Esophagus muscularis mucosa (tissue), 4 donors: ENCODE results near the gene PRAMEF20.
"Not testable (repeated sequence)": the region's sequence is repeated elsewhere in the genome, so short reads cannot be mapped to it uniquely, and the experiment has no call there.

Source experiments
- CTCF ChIP-seq, 3 experiments: fragments of 200-600 bp in 2 of 3; fragments of 450-650 bp in 1 of 3; sonication (generic) in 2 of 3; IDR thresholded peaks; one replicate each; pipeline ENCODE4 v1.5.1; 2017 to 2019; ENCODE audit warnings: antibody characterized with exemption in 3 of 3, mild to moderate bottlenecking in 2 of 3, moderate library complexity in 1 of 3
- EP300 ChIP-seq: sonication (generic); formaldehyde crosslinking; IDR thresholded peaks from one replicate; pipeline ENCODE4 v1.6.1; 2017; ENCODE audit warnings: antibody characterized with exemption
- POLR2A ChIP-seq: fragments of 450-650 bp; IDR thresholded peaks from one replicate; pipeline ENCODE4 v1.6.1; 2017; ENCODE audit warnings: antibody characterized with exemption, moderate library complexity, mild to moderate bottlenecking, low read depth
- POLR2AphosphoS5 ChIP-seq, 2 donors: sonication (generic); formaldehyde crosslinking; IDR thresholded peaks; one replicate each; pipeline ENCODE4 v1.6.1; 2017; ENCODE audit warnings: antibody characterized with exemption in 2 of 2

DNA sequence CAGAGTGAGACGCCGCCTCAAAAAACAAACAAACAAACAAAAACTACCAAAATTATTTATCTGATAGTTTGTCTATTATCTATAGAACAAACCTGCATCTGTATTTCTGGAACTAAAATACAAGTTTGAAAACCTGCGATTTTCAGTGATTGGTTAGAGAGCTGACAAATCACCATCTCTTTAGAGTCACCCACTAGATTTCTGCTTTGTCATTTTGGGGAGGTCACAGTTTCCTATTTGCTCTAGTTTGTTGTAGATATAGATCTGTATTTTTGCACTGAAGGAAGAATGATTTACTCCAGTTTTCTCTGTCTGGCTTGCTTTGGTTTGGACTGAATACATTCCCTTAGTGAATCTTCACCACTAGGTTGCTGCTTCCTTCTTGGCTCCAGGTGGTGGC is 43.7 kb upstream of the PRAMEF20 start:
- not testable (repeated sequence) for TF ChIP-seq POLR2A; CTCF (IDR thresholded peaks at IDR 0.05); POLR2AphosphoS5 (IDR thresholded peaks at IDR 0.05); EP300
